H9 (cell line): ENCODE results near the gene PIP4K2A. TPM values are rescaled to one million over a fixed set of nuclear protein-coding genes. Genes with fewer than 3 reads are reported as not detected.

Experiments used
- DNase-seq: peaks from one replicate; pipeline ENCODE4 v3.0.0-alpha.2; 2017
- H2AFZ ChIP-seq: one replicate; pipeline ENCODE4 v1.6.1; 2013; ENCODE audit warnings: mild to moderate bottlenecking, low read length, control low read depth, moderate library complexity
- H2AK5ac ChIP-seq: 2 replicates; pipeline ENCODE4 v1.6.1; 2013; ENCODE audit warnings: low read length, control low read depth, mixed read lengths; ENCODE audit not compliant: insufficient read length
- H2BK120ac ChIP-seq: one replicate; pipeline ENCODE4 v1.6.1; 2013; ENCODE audit warnings: low read depth, mild to moderate bottlenecking, low read length, control low read depth, inconsistent platforms; ENCODE audit not compliant: poor library complexity, severe bottlenecking
- H2BK12ac ChIP-seq: 2 replicates; pipeline ENCODE4 v1.6.1; 2013; ENCODE audit warnings: low read length, control low read depth, mixed read lengths, low read depth; ENCODE audit not compliant: insufficient read length
- H2BK15ac ChIP-seq: 2 replicates; pipeline ENCODE4 v1.6.1; 2013; ENCODE audit warnings: low read depth, low read length, control low read depth
- H2BK20ac ChIP-seq: one replicate; pipeline ENCODE4 v1.6.1; 2013; ENCODE audit warnings: low read depth, mild to moderate bottlenecking, low read length, control low read depth, inconsistent platforms; ENCODE audit not compliant: poor library complexity, severe bottlenecking
- H2BK5ac ChIP-seq: 2 replicates; pipeline ENCODE4 v1.6.1; 2013; ENCODE audit warnings: low read length, control low read depth, mixed read lengths; ENCODE audit not compliant: insufficient read length
- H3K14ac ChIP-seq: 2 replicates; pipeline ENCODE4 v1.6.1; 2013; ENCODE audit warnings: low read length, control low read depth; ENCODE audit not compliant: insufficient read depth
- H3K18ac ChIP-seq: 2 replicates; pipeline ENCODE4 v1.6.1; 2013; ENCODE audit warnings: low read depth, mild to moderate bottlenecking, mixed read lengths, low read length, control low read depth; ENCODE audit not compliant: insufficient read length
- H3K23ac ChIP-seq: 2 replicates; pipeline ENCODE4 v1.6.1; 2013; ENCODE audit warnings: low read length, control low read depth, mixed read lengths, low read depth; ENCODE audit not compliant: insufficient read length
- H3K23me2 ChIP-seq: 2 replicates; pipeline ENCODE4 v1.6.1; 2013; ENCODE audit warnings: low read depth, mild to moderate bottlenecking, mixed read lengths, low read length, control low read depth; ENCODE audit not compliant: insufficient read length, poor library complexity, severe bottlenecking
- H3K27ac ChIP-seq: 2 replicates; pipeline ENCODE4 v1.5.1; 2013; ENCODE audit warnings: low read length, control low read depth, mixed read lengths, low read depth; ENCODE audit not compliant: insufficient read length
- H3K27me3 ChIP-seq: 2 replicates; pipeline ENCODE4 v1.6.1; 2013; ENCODE audit warnings: low read length, control low read depth, inconsistent platforms; ENCODE audit not compliant: insufficient read depth
- H3K4ac ChIP-seq: 2 replicates; pipeline ENCODE4 v1.6.1; 2013; ENCODE audit warnings: low read depth, mild to moderate bottlenecking, control low read depth, inconsistent platforms, low read length, moderate library complexity
- H3K4me1 ChIP-seq: 2 replicates; pipeline ENCODE4 v1.6.1; 2013; ENCODE audit warnings: low read length, control low read depth, inconsistent platforms; ENCODE audit not compliant: insufficient read depth
- H3K4me2 ChIP-seq: 2 replicates; pipeline ENCODE4 v1.6.1; 2013; ENCODE audit warnings: low read length, control low read depth, mixed read lengths; ENCODE audit not compliant: insufficient read length, insufficient read depth
- H3K56ac ChIP-seq: 2 replicates; pipeline ENCODE4 v1.6.1; 2013; ENCODE audit warnings: low read depth, mild to moderate bottlenecking, mixed read lengths, low read length, control low read depth; ENCODE audit not compliant: insufficient read length
- H3K79me1 ChIP-seq: 2 replicates; pipeline ENCODE4 v1.6.1; 2013; ENCODE audit warnings: low read depth, mild to moderate bottlenecking, moderate library complexity, low read length, control low read depth, inconsistent platforms; ENCODE audit not compliant: insufficient read depth, poor library complexity, severe bottlenecking
- H3K79me2 ChIP-seq: 2 replicates; pipeline ENCODE4 v1.6.1; 2013; ENCODE audit warnings: low read length, control low read depth, inconsistent platforms; ENCODE audit not compliant: insufficient read depth
- H3K9ac ChIP-seq: 2 replicates; pipeline ENCODE4 v1.6.1; 2013; ENCODE audit warnings: low read length, control low read depth, mixed read lengths; ENCODE audit not compliant: insufficient read length; ENCODE audit errors: extremely low read depth
- H3K9me3 ChIP-seq: one replicate; pipeline ENCODE4 v1.6.1; 2013; ENCODE audit warnings: low read depth, low read length, inconsistent platforms; ENCODE audit not compliant: control insufficient read depth
- H3T11ph ChIP-seq: one replicate; pipeline ENCODE4 v1.6.1; 2013; ENCODE audit warnings: mild to moderate bottlenecking, low read length, control low read depth, inconsistent platforms
- H4K20me1 ChIP-seq: one replicate; pipeline ENCODE4 v1.6.1; 2013; ENCODE audit not compliant: control insufficient read depth, insufficient read length, insufficient read depth
- H4K5ac ChIP-seq: 2 replicates; pipeline ENCODE4 v1.6.1; 2013; ENCODE audit warnings: low read depth, mild to moderate bottlenecking, mixed read lengths, low read length, control low read depth; ENCODE audit not compliant: insufficient read length
- H4K8ac ChIP-seq: replicated peaks from 2 replicates; pipeline ENCODE4 v1.6.1; 2013; ENCODE audit warnings: low read length, control low read depth, mixed read lengths, low read depth; ENCODE audit not compliant: insufficient read length
- H4K91ac ChIP-seq: 2 replicates; pipeline ENCODE4 v1.6.1; 2013; ENCODE audit warnings: low read depth, mild to moderate bottlenecking, moderate library complexity, mixed read lengths, low read length, control low read depth; ENCODE audit not compliant: insufficient read length
- H3K27ac Mint-ChIP-seq, 3 experiments: 2 replicates in 2 of 3; 3 replicates in 1 of 3; pipeline ENCODE4 v1.8.0; 2020 to 2021; ENCODE audit warnings: mixed read lengths in 3 of 3, mild to moderate bottlenecking in 1 of 3, moderate library complexity in 1 of 3
- H3K27me3 Mint-ChIP-seq: 2 replicates; pipeline ENCODE4 v1.8.0; 2021; ENCODE audit warnings: low read depth, mild to moderate bottlenecking, moderate library complexity, mixed read lengths
- H3K36me3 Mint-ChIP-seq, 3 experiments: 2 replicates in 2 of 3; 3 replicates in 1 of 3; pipeline ENCODE4 v1.8.0; 2020 to 2021; ENCODE audit warnings: low read depth in 3 of 3, mixed read lengths in 3 of 3; ENCODE audit not compliant: insufficient read depth in 1 of 3
- H3K4me1 Mint-ChIP-seq, 2 experiments: 2 replicates each; pipeline ENCODE4 v1.8.0; 2020; ENCODE audit warnings: mixed read lengths in 2 of 2
- H3K4me3 Mint-ChIP-seq, 2 experiments: 2 replicates in 1 of 2; 3 replicates in 1 of 2; pipeline ENCODE4 v1.8.0; 2020 to 2021; ENCODE audit warnings: mild to moderate bottlenecking in 2 of 2, mixed read lengths in 2 of 2, moderate library complexity in 1 of 2
- H3K9me3 Mint-ChIP-seq, 2 experiments: 2 replicates in 1 of 2; 3 replicates in 1 of 2; pipeline ENCODE4 v1.8.0; 2020; ENCODE audit warnings: mild to moderate bottlenecking in 2 of 2, mixed read lengths in 2 of 2, moderate library complexity in 1 of 2
- WGBS: extraction: QIAGEN DNeasy Blood & Tissue Kit; methylation state at CpG from one replicate; pipeline ENCODE4 v1.1.7; 2013; ENCODE audit warnings: missing lambda C conversion rate, low lambda C conversion rate, mixed read lengths; ENCODE audit not compliant: insufficient read length; ENCODE audit errors: extremely low coverage; 5-methylcytosine and 5-hydroxymethylcytosine counted together
- total RNA-seq: library from RNA; stranded (reverse); gene quantifications from 2 replicates; pipeline ENCODE4 v1.2.1, GENCODE V29; 2021
- TF ChIP-seq, protein P1 (sequence below): fragments of 200-600 bp; sonication (generic); conservative IDR thresholded peaks from 3 replicates; pipeline ENCODE4 v1.8.0; 2021; ENCODE audit warnings: antibody characterized with exemption, mild to moderate bottlenecking

PIP4K2A gene
- total RNA-seq, 1 experiment from 2014 or later, result 33.6 TPM

DNA sequence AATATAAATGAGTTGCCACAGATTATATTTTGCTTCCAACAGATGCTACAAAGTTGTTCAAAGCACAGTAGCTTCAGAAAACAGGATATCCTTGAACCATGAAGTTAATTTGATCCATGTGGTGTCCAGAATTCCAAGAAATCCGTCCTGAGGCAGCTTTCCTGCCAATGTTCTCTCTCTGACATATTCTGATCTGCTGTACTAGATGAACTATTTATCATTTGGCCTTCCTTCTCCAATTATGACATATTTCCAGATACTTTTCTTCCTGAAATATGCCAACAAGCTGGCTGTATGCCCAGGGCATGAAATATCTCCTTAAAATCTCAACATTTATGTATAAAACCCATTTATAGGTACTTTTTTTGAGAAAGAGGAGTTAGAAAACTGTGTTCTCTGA, 227.9 kb downstream of the PIP4K2A start:
- Mint-ChIP-seq H3K4me3 (no peak overlapping the region), H3K27me3 (peaks cover 19% of the 10 kb centered on the region), H3K9me3 (no peaks in the 10 kb centered on the region), H3K4me1 (peaks cover 11 to 12% of the 10 kb centered on the region in 2 experiments), H3K36me3 (no peaks in the 10 kb centered on the region; a peak in 1 of 7 replicates), H3K27ac (no peak overlapping the region)
- Histone ChIP-seq H3K9ac (no peak overlapping the region), H3K18ac (no peak overlapping the region), H3K79me2 (no peaks in the 10 kb centered on the region), H2AFZ (no peak overlapping the region), H3K27ac (no peak overlapping the region), H3K27me3 (no peaks in the 10 kb centered on the region), H3K9me3 (no peaks in the 10 kb centered on the region), H3K4me2 (no peak overlapping the region), H2BK15ac (no peak overlapping the region), H2AK5ac (no peak overlapping the region), H4K8ac (no peak overlapping the region), H3K14ac (no peak overlapping the region), H3T11ph (no peak overlapping the region), H4K91ac (no peak overlapping the region), H4K20me1 (peaks cover 3% of the 10 kb centered on the region), H2BK20ac (no peak overlapping the region), H2BK5ac (no peak overlapping the region), H3K23me2 (no peaks in the 10 kb centered on the region), H2BK120ac (no peak overlapping the region), H3K4me1 (no peaks in the 10 kb centered on the region; the same call in 1 of the 2 replicates), H3K23ac (no peak overlapping the region), H3K79me1 (no peaks in the 10 kb centered on the region), H3K4ac (no peak overlapping the region), H2BK12ac (no peak overlapping the region), H4K5ac (no peak overlapping the region), H3K56ac (no peak overlapping the region)
- no CpG with 5 or more reads among the region's 1 CpG for WGBS
- TF ChIP-seq, protein P1, sequence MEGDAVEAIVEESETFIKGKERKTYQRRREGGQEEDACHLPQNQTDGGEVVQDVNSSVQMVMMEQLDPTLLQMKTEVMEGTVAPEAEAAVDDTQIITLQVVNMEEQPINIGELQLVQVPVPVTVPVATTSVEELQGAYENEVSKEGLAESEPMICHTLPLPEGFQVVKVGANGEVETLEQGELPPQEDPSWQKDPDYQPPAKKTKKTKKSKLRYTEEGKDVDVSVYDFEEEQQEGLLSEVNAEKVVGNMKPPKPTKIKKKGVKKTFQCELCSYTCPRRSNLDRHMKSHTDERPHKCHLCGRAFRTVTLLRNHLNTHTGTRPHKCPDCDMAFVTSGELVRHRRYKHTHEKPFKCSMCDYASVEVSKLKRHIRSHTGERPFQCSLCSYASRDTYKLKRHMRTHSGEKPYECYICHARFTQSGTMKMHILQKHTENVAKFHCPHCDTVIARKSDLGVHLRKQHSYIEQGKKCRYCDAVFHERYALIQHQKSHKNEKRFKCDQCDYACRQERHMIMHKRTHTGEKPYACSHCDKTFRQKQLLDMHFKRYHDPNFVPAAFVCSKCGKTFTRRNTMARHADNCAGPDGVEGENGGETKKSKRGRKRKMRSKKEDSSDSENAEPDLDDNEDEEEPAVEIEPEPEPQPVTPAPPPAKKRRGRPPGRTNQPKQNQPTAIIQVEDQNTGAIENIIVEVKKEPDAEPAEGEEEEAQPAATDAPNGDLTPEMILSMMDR, result no peak
- no peak for DNase-seq

Other genes starting within 250 kb of the PIP4K2A start
- gene ARMC3, start 213.5 kb upstream of the PIP4K2A start, total RNA-seq, result 0.09 and 0.37 TPM in 2 replicates